K562 (cell line): ENCODE data around the gene LGALS3BP. TPM values are rescaled to one million over a fixed set of nuclear protein-coding genes. Genes with fewer than 3 reads are reported as not detected.

Experiments used
- ATAC-seq: fragments of 200-7000 bp; cut with Tn5 transposase; 3 replicates; pipeline ENCODE4 v1.9.1; 2020; ENCODE audit warnings: moderate library complexity
- BruUV-seq: library from RNA; stranded (reverse); fragments of 400-500 nt; replicated peaks from 2 replicates; lab custom pipeline; 2021; lab: Mats Ljungman, UMichigan
- CTCF ChIA-PET: fragments of 300-600 bp; formaldehyde crosslinking; extraction: SDS; loops from one replicate; lab custom pipeline; 2021; ENCODE audit warnings: low intra/inter-chr PET ratio; lab: Yijun Ruan, JAX
- POLR2A ChIA-PET: fragments of 300-600, 350-650 bp; sonication (Branson Sonifier 250); formaldehyde crosslinking; extraction: SDS; loops from one replicate; lab custom pipeline; 2021; ENCODE audit warnings: antibody characterized with exemption, inconsistent platforms; lab: Yijun Ruan, JAX
- DNase-seq, 4 experiments: peaks; one replicate each; pipeline versions ENCODE4 v3.0.0 to v3.0.0-alpha.2; 2011 to 2018; ENCODE audit warnings: low spot score in 3 of 4, mixed read lengths in 3 of 4; ENCODE audit errors: extremely low read depth in 1 of 4
- FAIRE-seq: peaks from 2 replicates; lab custom pipeline; 2011; peaks lifted over from hg19 to GRCh38; lab: Jason Lieb, UNC
- H2AFZ ChIP-seq: 2 replicates; pipeline ENCODE4 v1.6.0; 2011; ENCODE audit warnings: low read depth, low read length, control low read depth, inconsistent platforms
- H3K27ac ChIP-seq: fragments of 200-600 bp; 3 replicates; pipeline ENCODE4 v1.8.0; 2011; ENCODE audit warnings: low read depth, mild to moderate bottlenecking, control low read depth, inconsistent platforms, low read length, moderate library complexity, mixed read lengths; ENCODE audit errors: extremely low read depth
- H3K27me3 ChIP-seq, 2 experiments: fragments of 300-600 bp in 1 of 2; 2 replicates in 1 of 2; 3 replicates in 1 of 2; pipeline versions ENCODE4 v1.6.0 to v1.8.0; 2011; ENCODE audit warnings: inconsistent platforms in 2 of 2, low read length in 2 of 2, mild to moderate bottlenecking in 1 of 2, mixed read lengths in 1 of 2, moderate library complexity in 1 of 2; ENCODE audit not compliant: control insufficient read depth in 2 of 2, insufficient read depth in 2 of 2
- H3K36me3 ChIP-seq: fragments of 300-600 bp; 3 replicates; pipeline ENCODE4 v1.8.0; 2011; ENCODE audit warnings: mild to moderate bottlenecking, low read length, inconsistent platforms; ENCODE audit not compliant: control insufficient read depth, insufficient read depth
- H3K4me1 ChIP-seq, 2 experiments: fragments of 200-600 bp in 1 of 2; replicated peaks in 1 of 2; 2 replicates in 1 of 2; 3 replicates in 1 of 2; pipeline versions ENCODE4 v1.5.1 to v1.8.0; 2011; ENCODE audit warnings: inconsistent platforms in 2 of 2, low read length in 2 of 2, mild to moderate bottlenecking in 1 of 2, mixed read lengths in 1 of 2, moderate library complexity in 1 of 2; ENCODE audit not compliant: control insufficient read depth in 2 of 2, insufficient read depth in 2 of 2
- H3K4me2 ChIP-seq: 2 replicates; pipeline ENCODE4 v1.6.1; 2011; ENCODE audit warnings: low read length, control low read depth, inconsistent platforms, mixed read lengths; ENCODE audit not compliant: insufficient read depth
- H3K4me3 ChIP-seq: fragments of 200-600 bp; sonication (generic), shearing (Covaris generic); 2 replicates; pipeline ENCODE4 v1.5.1; 2016; ENCODE audit warnings: control low read depth, inconsistent platforms
- H3K79me2 ChIP-seq: fragments of 200-600 bp; 3 replicates; pipeline ENCODE4 v1.8.0; 2011; ENCODE audit warnings: low read length, inconsistent platforms; ENCODE audit not compliant: control insufficient read depth, insufficient read depth
- H3K9ac ChIP-seq, 2 experiments: 2 replicates each; pipeline versions ENCODE4 v1.6.0 to v1.6.1; 2011; ENCODE audit warnings: low read depth in 2 of 2, low read length in 2 of 2, control low read depth in 1 of 2, inconsistent platforms in 1 of 2, mild to moderate bottlenecking in 1 of 2, mixed read lengths in 1 of 2; ENCODE audit not compliant: insufficient read depth in 1 of 2
- H3K9me1 ChIP-seq: one replicate; pipeline ENCODE4 v1.6.0; 2011; ENCODE audit warnings: inconsistent platforms, mild to moderate bottlenecking, low read length, moderate library complexity; ENCODE audit not compliant: control insufficient read depth, insufficient read depth
- H3K9me3 ChIP-seq: replicated peaks from 2 replicates; pipeline ENCODE4 v1.5.1; 2011; ENCODE audit warnings: low read depth, low read length, inconsistent platforms; ENCODE audit not compliant: control insufficient read depth, insufficient read depth
- H4K20me1 ChIP-seq: replicated peaks from 2 replicates; pipeline ENCODE4 v1.6.1; 2011; ENCODE audit warnings: low read length, inconsistent platforms, mixed read lengths; ENCODE audit not compliant: control insufficient read depth, insufficient read depth
- BCL6 ChIP-seq: fragments of 250-450 bp; sonication (Bioruptor Pico); IDR thresholded peaks from 2 replicates; pipeline ENCODE4 v1.4.0; 2020
- FOXJ3 ChIP-seq: sonication (generic); formaldehyde crosslinking; IDR thresholded peaks from 2 replicates; pipeline ENCODE4 v1.4.0; 2020; ENCODE audit warnings: mild to moderate bottlenecking, missing genetic modification reagents
- FOXM1 ChIP-seq, 2 experiments: fragments of 450-650 bp in 1 of 2; sonication (generic) in 1 of 2; formaldehyde crosslinking in 1 of 2; IDR thresholded peaks; 2 replicates each; pipeline versions ENCODE4 v1.6.1 to v1.9.0; 2017 to 2022; ENCODE audit warnings: low read depth in 2 of 2, mild to moderate bottlenecking in 2 of 2, missing genetic modification reagents in 1 of 2, moderate library complexity in 1 of 2
- LCOR ChIP-seq: sonication (generic); formaldehyde crosslinking; IDR thresholded peaks from 2 replicates; pipeline ENCODE4 v1.8.0; 2022; ENCODE audit warnings: mild to moderate bottlenecking, missing genetic modification reagents
- MAFG ChIP-seq: fragments of 450-650 bp; conservative IDR thresholded peaks from 2 replicates; pipeline ENCODE4 v1.6.1; 2016; ENCODE audit warnings: missing genetic modification characterization, missing compliant biosample characterization
- PHB ChIP-seq: fragments of 250-450 bp; sonication (Bioruptor Pico); IDR thresholded peaks from 2 replicates; pipeline ENCODE4 v1.5.0; 2021
- SRSF3 ChIP-seq: fragments of 200-400 bp; formaldehyde crosslinking; IDR thresholded peaks from 2 replicates; pipeline ENCODE4 v1.6.1; 2016; ENCODE audit warnings: mild to moderate bottlenecking, low read length, moderate library complexity; ENCODE audit not compliant: insufficient read depth
- TARDBP ChIP-seq: fragments of 450-650 bp; IDR thresholded peaks from 2 replicates; pipeline ENCODE4 v1.6.1; 2016
- XRCC5 ChIP-seq: fragments of 200-400 bp; formaldehyde crosslinking; IDR thresholded peaks from 2 replicates; pipeline ENCODE4 v1.6.1; 2017; ENCODE audit warnings: low read depth, mild to moderate bottlenecking, low read length
- ZNF121 ChIP-seq: sonication (generic); formaldehyde crosslinking; conservative IDR thresholded peaks from 2 replicates; pipeline ENCODE4 v1.8.0; 2022; ENCODE audit warnings: missing genetic modification reagents
- ZNF232 ChIP-seq: sonication (generic); formaldehyde crosslinking; IDR thresholded peaks from 2 replicates; pipeline ENCODE4 v1.8.0; 2022; ENCODE audit warnings: mild to moderate bottlenecking, missing genetic modification reagents
- WGBS: fragments of 100-300 bp; shearing (Covaris generic); methylation state at CpG from one replicate; pipeline ENCODE4 v1.1.6; 2016; ENCODE audit warnings: low coverage, mixed read lengths; ENCODE audit not compliant: insufficient coverage; ENCODE audit errors: missing lambda C conversion rate; 5-methylcytosine and 5-hydroxymethylcytosine counted together
- in situ Hi-C: fragments of 300-500 bp; cut with MboI; formaldehyde crosslinking; loops from 4 replicates; pipeline ENCODE4 v1.15.0; 2018; ENCODE audit warnings: inconsistent platforms, mixed read lengths
- intact Hi-C: fragments of 100-400 bp; cut with micrococcal nuclease; formaldehyde crosslinking; loops from 2 replicates; pipeline ENCODE4 v1.14.2; 2022
- polyA plus RNA-seq, 8 experiments: library from polyadenylated mRNA; depleted of rRNA in 4 of 8; stranded (reverse) in 5 of 8; unstranded in 3 of 8; fragments of >200 nt; fragmentation: Nextera tagmentation in 2 of 8; fragmentation: Illumina TruSeq in 1 of 8; extraction: Ambion mirVana in 2 of 8; extraction: Trizol in 1 of 8; gene quantifications; 2 replicates each; pipeline versions ENCODE4 v1.2.1 to v1.2.3, GENCODE V29; 2011 to 2014; ENCODE audit warnings: inconsistent platforms in 1 of 8, missing spikeins in 1 of 8
- total RNA-seq, 7 experiments: library from RNA; depleted of rRNA in 6 of 7; stranded (reverse); fragments of >200 nt in 6 of 7; fragmentation: Illumina TruSeq in 2 of 7; extraction: Trizol in 2 of 7; gene quantifications; 2 replicates each; pipeline versions ENCODE4 v1.2.1 to v1.2.3, GENCODE V29; 2011 to 2021; ENCODE audit warnings: low replicate concordance in 1 of 7

Gene LGALS3BP
- total and polyA plus RNA-seq, 9 of the 15 experiments (the other 6 are each of a cell fraction or from before 2014, with no cell fraction given), result 0.39 to 5.3 (median 3.2) TPM

DNA sequence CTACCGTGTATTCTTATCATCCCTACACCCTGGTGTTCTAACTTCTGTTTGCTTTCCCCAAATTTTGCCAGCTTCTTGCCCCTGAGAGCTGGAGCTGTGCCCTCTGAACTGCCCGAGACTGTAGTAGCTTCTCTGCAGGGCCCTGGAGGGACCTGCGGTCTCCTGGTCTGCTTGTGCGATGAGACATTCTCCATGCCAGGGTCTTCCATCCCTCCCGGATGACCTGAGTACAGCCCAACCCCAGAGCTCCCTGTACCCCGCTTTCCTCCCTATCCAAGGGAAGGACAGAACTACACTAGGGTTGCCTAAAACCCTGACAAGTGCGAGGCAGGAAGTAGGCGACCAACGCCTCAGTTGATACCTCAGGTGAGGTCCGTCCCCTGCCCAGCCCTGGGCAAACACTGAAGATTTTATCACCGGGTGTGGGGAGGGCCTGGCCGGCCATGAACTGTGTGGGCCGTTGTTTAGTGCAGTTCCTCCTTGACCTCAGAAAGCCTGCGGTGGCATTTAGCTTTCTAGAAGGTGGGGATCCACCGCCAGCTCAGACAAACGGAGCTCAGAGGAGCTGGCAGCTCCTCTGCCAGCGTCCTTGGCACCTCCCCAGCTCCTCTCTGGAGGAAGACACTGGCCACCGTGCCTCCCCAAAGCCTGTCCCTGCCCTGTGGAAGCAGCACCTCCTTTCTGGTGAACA is 16.2 kb upstream of the LGALS3BP start:
- CTCF ChIA-PET, result no interaction called here
- peaks cover 4 to 25% of the 10 kb centered on the region in 2 experiments; a peak in 4 of 5 replicates for H3K4me1 ChIP-seq
- no peaks in the 10 kb centered on the region for H3K9me3 ChIP-seq
- no TSS peak for BruUV-seq
- H3K9ac ChIP-seq, result peak overlapping the region in 1 of 2 experiments; percentile 22; a peak in 1 of 4 replicates
- peaks cover 3% of the 10 kb centered on the region for H3K9me1 ChIP-seq
- H4K20me1 ChIP-seq, result 0 out of 2 replicates have a peak, but pooled peaks cover 9% of the 10 kb centered on the region
- TF ChIP-seq ZNF232 (CRISPR knock-in tag), result no peak
- TF ChIP-seq BCL6 (CRISPR knock-in tag), result no peak
- no peak for TF ChIP-seq SRSF3
- no peak for TF ChIP-seq FOXJ3 (CRISPR knock-in tag)
- TF ChIP-seq PHB (CRISPR knock-in tag), result no peak
- TF ChIP-seq FOXM1 (IDR thresholded peaks at IDR 0.05; ENCODE audit: low read depth), result no peak
- TF ChIP-seq FOXM1 (CRISPR knock-in tag; IDR thresholded peaks at IDR 0.05; ENCODE audit: low read depth), result no peak
- TF ChIP-seq LCOR, result no peak
- no peak for TF ChIP-seq TARDBP
- no peak for TF ChIP-seq MAFG
- TF ChIP-seq XRCC5, result no peak
- no peak for TF ChIP-seq ZNF121
- in situ Hi-C loops (no loop called here), intact Hi-C loops (no loop called here)
- no peak overlapping the region for H2AFZ ChIP-seq
- H3K79me2 ChIP-seq, result peaks cover 4% of the 10 kb centered on the region; the same call in 1 of the 3 replicates
- no peaks in the 10 kb centered on the region for H3K27me3 ChIP-seq
- DNase-seq, result no peak
- ATAC-seq, result no peak
- WGBS, result 72% methylated on average over 14 of the region's 18 CpGs
- POLR2A ChIA-PET, result interaction anchor here (0.7 to 1.5 kb wide), 3 partner anchors 10 to 547 kb away, joined by 3 to 8 read pairs (median 3); no protein-coding TSS in a partner anchor
- H3K4me2 ChIP-seq, result no peak overlapping the region
- no peak for FAIRE-seq
- no peak overlapping the region for H3K4me3 ChIP-seq
- peaks cover 88% of the 10 kb centered on the region; the same call in 2 of the 3 replicates for H3K36me3 ChIP-seq
- no peak overlapping the region for H3K27ac ChIP-seq
